Activated CD4-positive, alpha-beta T cell treated with anti-CD3 and anti-CD28 coated beads, Interleukin-2, amount 50 U/mL, for 24 hours (primary cell): ENCODE data around the gene IL21R.

Source experiments
- DNase-seq, 2 donors: peaks; one replicate each; pipeline ENCODE4 v3.0.0-alpha.2; 2020; ENCODE audit warnings: low read depth in 1 of 2, low spot score in 1 of 2

IL21R gene

DNA sequence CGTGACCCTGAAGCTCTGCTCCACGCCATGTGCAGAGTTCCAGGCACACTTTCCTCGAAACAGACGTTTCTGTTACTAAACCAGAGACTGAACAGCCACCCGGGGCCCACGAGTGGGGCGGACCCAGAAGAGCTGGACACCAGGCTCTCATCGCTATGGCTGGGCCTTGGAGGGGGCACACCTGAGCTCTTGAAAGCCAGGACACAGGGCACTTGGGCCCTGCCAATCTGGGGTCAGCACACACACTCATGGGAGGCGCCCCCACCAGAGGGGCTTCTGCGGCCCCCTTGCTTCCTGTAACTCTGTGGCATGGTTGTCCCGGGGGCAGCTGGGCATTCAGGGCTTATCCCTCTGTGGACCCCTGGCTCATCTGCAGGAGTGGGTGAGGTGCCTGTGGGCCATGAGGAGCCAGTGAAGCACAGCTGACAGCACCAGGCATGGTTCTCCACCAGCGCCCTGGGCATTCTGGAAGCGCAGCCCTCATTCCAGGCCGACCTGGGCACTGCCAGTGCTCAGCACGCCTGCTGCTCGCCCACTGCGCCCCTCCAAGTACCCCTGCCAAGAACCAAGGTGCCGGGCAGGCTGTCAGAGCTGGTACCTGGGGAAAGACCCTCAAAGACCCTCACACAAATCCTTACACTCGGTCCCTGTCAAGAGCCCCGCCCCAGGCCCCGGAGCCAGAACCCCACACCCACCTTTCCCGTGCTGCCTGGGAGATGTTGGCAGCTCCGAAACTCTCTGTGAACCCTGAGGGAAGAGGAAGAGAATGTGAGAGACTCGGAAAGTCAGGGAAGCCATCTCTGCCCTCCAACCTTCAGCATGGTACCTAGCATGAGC, 61.1 kb downstream of the IL21R start:
- DNase-seq, result no peak

DNA sequence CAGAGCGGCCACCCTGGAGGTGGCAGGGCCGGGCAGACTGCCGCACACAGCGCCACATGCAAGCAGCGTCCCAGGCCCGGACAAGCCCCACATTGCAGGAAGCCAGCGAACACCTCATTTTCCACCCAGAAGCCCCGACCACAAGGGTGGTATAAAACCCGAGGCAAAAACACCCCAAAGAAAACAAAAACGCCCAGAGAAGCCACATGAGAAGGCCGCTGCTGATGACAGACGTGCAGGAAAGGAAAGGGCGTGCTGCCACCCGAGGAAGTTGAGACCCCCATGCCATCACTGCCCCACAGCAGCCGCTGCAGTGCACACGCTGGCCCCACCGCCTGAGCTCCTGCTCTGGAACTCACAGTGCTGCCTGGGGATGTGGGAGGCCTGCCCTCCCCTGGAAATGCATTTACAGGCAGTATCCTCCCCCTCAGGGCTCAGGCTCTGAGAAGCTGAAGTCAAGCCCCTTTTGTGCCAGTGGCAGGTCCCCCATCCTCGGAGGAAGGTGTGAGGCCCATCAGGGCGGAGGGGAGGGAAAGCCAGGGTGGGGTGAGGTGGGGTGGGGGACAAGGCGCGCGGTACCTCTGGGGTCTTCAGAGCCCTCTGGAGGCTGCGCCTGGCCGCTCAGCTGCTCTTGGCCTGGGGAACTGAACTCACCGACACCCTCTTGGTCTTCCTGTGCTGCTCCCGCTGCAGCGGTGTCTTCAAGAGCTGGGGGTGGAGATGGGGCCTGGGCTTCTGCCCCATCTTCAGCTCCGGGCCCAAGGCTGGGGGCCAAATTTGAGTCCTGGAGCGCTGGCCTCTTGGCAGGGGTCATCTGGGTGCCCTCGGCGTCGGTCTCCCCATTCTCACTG, 62.0 kb downstream of the IL21R start:
- DNase-seq, result no peak

DNA sequence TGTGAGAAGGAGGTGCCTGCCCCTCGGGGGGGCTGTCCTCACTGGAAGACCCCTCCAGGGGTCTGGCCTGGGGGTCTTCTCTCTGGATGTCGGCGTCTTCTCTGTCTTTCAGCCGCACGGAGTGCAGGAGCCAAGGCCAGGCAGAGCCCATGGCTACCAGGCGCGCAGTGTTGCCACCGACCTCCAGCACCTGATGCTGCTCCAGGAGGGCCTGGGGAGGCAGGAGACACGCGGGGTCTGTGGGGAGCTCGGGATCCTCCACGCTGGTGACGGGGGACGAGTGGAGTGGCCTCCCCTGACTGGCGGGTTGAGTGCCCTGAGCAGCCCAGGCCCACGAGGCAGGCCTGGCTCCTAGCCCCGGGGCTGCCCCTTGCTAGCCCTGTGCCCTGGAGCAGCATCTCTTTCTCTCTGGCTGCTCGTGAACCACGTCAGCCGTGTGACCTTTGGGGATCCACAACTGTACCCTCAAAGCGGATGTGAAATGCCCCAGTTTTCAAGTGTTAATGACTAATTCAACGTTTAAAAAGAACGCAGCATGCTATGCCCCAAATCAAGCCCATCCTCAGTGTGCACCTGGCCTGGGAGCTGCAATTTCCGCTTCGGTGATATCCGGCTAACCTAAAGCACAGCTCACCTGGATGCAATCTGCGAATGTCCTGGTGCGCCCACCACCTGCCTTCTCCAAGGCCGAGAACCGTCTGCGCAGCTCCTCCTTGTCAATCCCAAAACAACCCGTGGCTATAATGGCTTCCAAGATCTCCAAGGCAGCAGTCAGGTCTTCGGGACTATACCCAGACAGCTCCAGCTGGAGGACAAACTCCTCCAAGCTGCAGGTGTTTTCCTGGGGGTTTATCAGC, 62.9 kb downstream of the IL21R start:
- no peak for DNase-seq

DNA sequence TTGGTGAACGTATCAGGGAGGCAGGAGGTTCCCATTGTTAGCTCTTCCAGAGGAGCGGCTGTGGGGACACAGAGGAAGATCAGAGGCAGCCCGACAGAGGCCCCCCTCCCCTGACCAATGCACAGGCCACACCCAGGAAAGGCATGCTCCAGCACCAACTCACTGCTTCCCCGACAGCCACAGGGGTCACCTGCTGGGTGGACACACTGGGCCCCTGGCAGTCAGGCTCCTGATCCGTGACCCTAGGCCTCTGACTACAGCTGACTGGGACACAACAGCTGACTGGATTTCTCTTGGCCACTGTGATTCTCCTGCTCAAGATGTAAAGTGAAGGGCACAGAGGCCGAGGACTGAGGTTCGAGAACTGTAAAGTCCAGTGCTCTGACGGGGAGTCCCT, 63.5 kb downstream of the IL21R start:
- DNase-seq, result no peak

DNA sequence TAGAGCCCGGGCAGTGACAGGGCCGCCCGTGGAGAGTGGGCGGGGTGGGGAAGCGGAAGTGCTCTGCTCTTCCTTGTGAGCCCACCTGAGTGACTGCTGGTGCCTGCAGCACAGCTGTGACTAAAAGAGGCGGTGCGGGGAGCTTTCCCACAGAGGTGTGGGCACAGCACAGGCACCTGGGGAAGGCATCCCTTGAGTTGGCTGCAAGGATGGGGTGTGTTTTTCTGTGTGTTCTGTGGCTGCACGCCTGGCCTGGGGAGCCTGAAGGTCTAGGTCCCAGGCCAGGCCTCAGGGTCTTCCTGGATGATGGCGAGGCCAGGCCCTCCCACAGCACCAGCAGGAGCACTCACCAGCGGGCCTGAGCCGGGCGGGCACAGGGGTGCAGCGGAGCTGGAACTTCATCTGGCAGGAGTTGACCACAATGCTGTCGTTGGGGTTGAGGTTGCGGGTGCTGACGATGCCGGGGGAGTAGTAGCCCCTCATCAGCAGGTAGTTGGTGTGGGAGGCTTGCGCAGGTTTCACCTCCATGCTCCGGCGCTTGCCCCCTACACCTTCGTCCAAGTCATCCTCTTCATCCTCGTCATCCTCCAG, 67.1 kb downstream of the IL21R start:
- DNase-seq, result no peak

DNA sequence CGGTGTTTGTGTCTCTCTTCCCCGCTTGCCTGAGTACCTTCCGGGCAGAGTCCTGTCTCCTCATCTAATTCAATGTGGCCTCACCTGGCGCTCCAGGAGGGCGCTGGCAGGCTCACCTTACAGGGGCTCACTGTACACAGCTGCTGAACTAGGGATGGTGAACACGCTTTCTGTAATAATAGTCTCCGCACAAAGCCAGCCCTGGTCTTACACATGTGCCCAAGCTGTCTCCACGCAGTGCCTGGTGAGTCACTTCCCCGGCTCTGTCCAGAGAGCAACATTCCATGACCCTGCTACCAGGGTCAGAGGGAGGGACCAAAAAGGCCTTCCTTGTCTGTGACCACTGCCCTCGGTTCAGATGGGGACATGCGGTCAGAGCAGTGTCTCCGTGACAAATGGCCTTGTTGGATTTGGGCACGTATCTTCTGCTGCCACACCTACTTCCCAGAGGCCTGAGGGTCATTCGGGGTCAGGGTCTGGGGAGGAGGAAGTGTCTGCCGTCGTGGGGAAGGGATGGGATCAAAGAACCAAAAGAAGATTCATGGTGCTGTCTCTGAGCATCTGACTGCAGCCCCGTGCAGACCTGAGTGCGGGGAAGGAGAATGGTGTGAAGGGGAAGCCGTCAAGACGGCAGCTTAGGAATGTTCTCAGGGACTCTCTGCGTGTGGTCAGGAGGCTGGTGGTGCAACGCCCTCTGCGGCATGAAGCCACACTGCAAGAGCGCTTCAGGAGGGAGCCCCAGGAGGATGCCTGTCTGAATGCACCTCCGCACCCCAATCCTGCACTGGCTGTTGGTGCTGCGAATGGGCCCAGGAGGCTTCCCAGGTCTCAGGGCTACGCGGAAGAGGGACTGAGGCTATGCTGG, 68.8 kb downstream of the IL21R start:
- no peak for DNase-seq

DNA sequence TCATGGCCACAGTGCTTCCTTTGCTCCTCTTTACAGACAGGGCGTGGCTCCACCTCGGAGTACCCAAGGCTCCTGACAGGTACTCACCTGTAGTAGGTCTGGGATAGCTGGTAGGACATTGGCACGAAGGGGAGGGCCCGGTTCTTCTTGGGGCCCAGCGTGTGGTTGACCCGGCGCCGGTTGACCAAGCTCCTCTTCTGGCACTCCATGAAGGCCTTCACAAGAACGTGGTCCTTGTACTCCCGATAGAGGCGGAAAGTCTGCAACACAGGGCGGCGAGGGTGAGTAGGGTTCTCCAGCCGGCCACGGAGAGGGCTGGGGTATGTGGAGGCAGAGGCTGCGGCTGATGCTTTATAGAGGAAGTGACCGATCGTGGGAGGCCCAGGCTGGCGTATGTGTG, 69.7 kb downstream of the IL21R start:
- no peak for DNase-seq

DNA sequence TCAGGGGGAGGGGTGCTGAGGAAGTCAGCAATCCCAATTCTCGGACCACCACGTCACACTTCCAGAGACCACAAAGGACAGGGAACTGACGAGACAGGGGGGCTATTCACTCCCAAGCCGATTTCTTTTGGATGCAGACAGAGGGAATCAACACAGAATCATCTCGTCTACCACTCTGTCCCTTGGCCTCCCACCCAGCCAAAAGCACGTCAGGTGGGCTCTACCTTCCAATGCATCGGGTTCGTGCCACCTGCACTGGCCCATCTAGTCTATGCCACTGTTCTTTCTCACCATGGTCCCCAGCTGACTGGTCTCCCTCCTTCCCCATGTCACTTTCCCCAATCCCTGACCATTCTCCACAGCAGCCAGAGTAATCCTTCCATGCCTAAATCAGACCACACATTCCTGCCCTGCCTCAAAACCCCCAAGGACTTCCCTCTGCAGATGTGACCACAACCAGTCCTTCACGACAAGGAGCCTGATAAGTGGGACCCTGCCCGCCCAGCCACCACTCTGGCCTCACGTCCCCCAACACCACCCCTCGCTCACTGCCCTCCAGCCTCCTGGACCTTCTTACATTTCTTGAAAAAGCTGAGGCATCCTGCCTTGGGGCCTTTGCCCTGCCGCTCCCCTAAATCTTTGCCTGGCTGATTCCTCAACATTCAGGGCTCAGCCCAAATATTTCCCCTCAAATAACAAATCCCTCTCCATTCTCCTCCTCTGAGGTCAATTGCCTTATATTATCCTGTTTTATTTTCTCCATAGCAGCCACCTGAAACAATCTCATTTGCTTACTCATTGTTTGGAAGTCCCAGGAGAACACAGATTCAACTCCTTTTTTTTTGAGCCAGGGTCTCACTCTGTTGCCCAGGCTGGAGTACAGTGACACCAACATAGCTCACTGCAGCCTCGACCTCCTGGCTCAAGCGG, 70.4 kb downstream of the IL21R start:
- DNase-seq, result no peak

DNA sequence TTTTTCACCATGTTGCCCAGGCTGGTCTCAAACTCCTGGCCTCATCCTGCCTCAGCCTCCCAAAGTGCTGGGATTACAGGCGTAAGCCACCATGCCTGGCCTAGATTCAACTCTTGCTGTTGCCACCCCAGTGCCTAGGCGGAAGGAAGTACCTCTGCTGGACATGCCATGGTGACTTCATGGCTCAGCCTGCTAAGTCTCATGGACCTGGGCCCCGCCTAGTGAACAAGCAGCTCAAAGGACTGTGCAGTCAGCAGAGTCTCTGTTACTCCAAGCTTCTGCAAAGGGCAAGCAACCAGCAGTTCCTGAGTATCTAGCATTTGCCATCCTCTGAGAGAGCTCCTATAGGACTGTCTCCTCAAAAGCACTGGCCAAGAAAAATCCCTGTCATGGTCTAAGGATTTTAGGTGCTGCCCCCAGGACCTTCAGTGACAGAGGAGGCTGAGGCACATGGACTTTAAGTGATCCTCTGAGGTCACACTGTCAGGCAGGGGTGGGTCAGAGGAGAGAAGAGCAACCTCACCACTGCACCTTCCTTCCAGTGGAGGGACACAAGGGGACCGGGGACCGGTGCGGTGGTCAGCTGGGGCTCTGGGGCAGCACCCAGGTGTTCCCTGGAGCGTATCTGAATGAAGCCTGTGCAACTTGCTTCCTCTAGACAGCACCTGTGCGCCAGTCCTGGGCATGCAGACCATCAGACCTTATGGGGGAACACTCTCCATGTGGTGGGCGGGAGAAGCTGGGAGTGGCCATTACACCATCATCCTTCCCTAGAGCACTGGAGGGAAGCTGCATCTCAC, 71.3 kb downstream of the IL21R start:
- DNase-seq, result no peak

DNA sequence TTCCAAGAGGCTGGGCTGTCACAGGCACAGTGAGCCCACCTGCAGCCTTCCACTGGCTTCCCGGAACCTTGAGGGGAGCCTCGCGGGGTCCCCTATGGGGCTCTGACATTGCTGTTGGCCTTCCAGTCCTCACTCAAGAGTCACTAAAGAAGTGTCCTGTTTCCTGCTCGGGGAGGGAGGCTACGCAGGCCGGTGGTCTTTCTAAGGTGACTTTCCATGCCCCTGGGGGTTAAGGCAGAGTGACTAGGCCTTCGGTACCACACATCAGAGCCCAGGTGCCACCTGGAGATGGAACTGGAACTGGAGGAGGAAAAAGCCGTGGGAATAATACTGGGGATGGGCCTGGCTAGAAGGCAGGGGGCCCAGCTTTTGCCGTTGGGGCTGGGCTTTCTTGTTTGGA, 72.1 kb downstream of the IL21R start:
- no peak for DNase-seq

DNA sequence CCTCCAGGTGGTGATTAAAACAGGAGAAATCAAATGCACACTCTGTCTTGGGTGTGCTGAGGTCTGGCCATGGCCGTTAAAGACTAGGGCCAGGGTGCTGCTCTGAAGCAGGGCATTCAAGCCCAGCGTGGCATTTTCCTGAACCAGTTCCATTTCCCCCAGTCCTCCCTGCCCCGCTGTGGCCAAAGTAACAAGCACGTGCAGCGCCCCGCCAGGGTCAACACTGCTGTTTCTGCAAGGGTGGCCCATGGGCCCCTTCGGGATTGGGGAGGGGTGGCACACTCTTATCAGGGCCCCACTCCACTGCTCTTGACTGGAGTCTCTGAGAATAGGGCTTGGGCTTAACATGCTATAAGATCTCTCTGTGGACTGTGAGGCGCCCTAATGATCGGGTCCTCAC, 72.9 kb downstream of the IL21R start:
- no peak for DNase-seq

DNA sequence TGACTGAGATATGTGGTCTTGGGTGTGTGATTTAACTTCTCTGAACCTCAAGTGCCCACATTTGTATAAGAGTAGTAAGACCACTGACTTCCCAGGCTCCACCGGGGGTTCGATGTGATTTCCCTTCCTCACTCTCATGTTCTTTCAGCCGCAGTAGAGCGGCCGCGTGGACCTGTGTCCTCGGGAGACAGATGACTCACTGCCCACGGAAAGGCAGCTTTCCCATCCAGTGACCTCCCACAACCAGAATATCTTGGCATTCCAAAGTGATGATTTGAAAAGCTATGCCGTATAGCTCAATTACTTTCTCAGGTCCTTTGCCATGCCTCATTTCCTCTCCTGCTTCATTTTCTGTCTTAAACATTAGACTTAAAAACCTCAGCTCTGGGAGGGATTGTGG, 73.6 kb downstream of the IL21R start:
- DNase-seq, result no peak

DNA sequence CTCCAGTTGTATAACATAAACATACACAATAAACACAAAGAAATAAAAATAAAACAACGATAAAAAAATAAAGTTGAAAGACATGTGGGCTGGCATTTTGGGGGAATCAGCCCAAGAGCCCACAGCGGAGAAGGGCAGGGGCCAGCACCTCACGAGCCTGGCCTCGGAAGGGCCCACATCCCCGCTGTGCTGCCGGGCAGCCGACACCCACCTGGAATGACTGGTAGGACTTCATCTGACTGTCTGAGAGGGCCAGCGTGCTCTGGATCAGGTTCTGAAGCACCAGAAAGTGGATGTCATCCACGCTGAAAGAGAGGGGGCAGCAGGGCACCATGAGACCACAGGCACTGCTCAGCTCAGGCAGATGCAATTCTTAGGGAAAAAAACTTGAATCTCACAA, 74.3 kb downstream of the IL21R start:
- DNase-seq, result no peak

DNA sequence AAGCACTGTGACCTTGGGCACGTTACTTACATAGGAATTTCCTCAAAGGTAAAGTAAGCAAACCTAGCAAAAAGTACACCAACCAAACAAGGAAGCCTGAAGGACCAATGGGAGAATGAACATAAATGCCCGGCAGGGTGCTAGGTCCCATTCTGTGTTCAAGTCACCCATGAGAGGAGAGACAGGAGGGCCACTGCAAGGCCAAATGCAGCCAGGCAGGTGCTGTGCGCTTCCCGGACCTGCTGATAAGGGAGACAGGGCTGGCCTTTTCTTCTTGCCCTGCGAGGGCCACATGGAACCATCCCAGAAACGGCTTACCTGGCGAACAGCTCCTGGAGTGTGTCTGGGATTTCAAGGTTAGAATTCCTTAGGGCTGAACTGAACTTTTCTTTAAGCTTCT, 78.8 kb downstream of the IL21R start:
- DNase-seq, result no peak

DNA sequence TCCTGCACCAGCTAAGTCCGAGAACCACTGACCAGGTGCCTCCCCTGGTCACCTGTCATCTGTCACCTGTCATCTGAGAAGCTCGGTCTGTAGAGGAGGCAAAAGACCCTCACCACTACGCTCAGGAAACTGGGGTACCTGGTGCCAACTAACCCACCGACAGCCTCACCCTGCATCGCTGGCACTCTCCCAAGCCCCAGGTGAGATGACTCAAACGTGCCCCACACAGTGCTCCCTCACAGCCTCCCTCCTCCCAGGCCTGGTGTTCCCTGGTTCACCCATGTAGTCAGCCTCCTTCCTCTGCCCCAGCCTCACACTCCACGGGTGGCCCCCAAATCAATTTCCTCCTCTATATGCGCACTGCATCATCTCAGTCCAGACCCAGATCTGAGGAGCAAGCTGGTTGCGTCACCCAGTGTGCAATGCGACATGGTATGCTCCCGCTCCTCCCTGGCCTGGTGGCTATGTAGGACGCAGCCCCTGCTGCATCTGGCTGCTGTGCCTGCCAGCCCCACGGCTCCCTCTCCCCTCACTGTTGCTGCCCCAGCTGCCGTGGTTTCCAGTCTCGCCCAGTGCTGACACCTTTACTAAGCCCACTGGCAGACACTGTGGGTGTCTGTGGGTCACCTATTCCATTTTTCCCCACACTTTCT, 79.4 kb downstream of the IL21R start:
- no peak for DNase-seq

DNA sequence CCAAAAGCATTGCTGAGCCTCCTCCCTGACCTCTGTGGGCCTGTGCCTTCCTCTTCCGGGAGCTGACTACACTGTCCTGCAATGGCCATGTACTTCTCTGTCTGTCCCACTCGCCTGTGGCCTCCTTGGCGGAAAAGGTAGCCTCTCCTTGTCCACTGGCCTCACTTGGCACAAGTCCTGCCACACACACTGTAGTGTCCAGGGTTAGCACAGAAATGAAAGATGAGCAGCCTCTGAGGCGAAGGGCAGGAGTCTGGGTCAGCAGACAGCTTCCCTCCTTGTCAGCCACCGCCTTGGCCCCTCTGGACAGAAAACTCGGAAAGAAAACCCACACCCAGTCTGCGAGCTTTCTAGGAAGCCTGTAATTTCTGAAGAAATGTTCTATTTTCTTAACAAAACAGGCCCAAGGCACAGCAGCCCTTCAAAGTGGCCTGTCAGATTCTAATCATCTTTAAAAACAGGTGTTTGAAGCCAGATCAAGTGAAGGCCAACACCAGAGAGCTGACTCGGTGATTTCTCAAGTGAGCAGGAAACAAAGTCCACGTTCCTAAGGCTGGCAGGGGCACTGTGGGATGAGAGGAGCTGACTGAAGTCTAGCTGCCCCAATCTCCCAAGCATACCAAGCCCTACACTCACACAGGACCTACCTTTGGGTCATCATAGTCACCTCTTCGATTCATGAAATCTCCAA, 80.6 kb downstream of the IL21R start:
- DNase-seq, result no peak

DNA sequence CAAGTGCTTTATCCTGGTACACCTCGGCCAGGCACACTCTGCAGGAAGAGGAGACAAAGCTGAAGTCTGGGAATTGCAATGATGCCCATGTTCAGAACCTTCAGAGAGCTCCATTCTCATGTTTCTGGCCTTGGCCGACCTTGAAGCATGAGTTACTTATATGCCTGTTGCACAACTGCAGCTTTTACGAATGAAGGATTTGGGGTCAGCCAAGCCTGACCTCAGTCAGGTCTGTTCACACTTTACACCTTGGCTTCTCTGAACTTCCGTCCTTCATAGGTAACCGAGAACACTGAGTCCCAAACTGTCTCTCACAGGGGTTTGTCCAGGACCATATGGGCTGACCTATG, 81.1 kb downstream of the IL21R start:
- DNase-seq, result no peak
